ENCODE measurements around the gene SYT17.

- no peak for TF ChIP-seq CTCF (conservative IDR thresholded peaks at IDR 0.05)
- no peak for TF ChIP-seq ZFX (IDR thresholded peaks at IDR 0.05)
Measured at GRCh38 chr16:19286827-19287226, 118.8 kb downstream of the SYT17 start.

All from C4-2B (cell line).